ENCODE data around the gene SMYD2.
"Not testable (repeated sequence)": the region's sequence is repeated elsewhere in the genome, so short reads cannot be mapped to it uniquely, and the experiment has no call there.

Gene SMYD2

GRCh38 chr1:214271995-214272731, 8.8 kb upstream of the SMYD2 start:
- no peak for DNase-seq

GRCh38 chr1:214272964-214273533, 7.9 kb upstream of the SMYD2 start:
- DNase-seq, result no peak

GRCh38 chr1:214275700-214276099, 5.3 kb upstream of the SMYD2 start:
- DNase-seq, result not testable (repeated sequence)

- no peak for DNase-seq
Observed at GRCh38 chr1:214276786-214277185, 4.2 kb upstream of the SMYD2 start.

GRCh38 chr1:214277704-214278635, 3.0 kb upstream of the SMYD2 start:
- no peak for DNase-seq

GRCh38 chr1:214280386-214281020, 456 bp upstream of the SMYD2 start:
- DNase-seq, result no peak

- DNase-seq, result no peak
Observed at GRCh38 chr1:214281720-214282629, 1.0 kb downstream of the SMYD2 start.

- peak; percentile 22 for DNase-seq
Observed at GRCh38 chr1:214282630-214283242, 1.8 kb downstream of the SMYD2 start.

- no peak for DNase-seq
Observed at GRCh38 chr1:214285610-214286440, 4.9 kb downstream of the SMYD2 start.

GRCh38 chr1:214287884-214288283, 6.9 kb downstream of the SMYD2 start:
- DNase-seq, result no peak

GRCh38 chr1:214289574-214290272, 8.8 kb downstream of the SMYD2 start:
- no peak for DNase-seq

- DNase-seq, result no peak
Observed at GRCh38 chr1:214290424-214291037, 9.6 kb downstream of the SMYD2 start.

- no peak for DNase-seq
Observed at GRCh38 chr1:214292322-214292721, 11.4 kb downstream of the SMYD2 start.

- DNase-seq, result no peak
Observed at GRCh38 chr1:214295934-214296333, 15.0 kb downstream of the SMYD2 start.

- no peak for DNase-seq
Observed at GRCh38 chr1:214296860-214297745, 16.1 kb downstream of the SMYD2 start.

- no peak for DNase-seq
Observed at GRCh38 chr1:214300149-214300780, 19.3 kb downstream of the SMYD2 start.

- DNase-seq, result no peak
Observed at GRCh38 chr1:214301526-214301925, 20.6 kb downstream of the SMYD2 start.
